ENCODE measurements around the gene KLF12. TPM values are rescaled to one million over a fixed set of nuclear protein-coding genes. Genes with fewer than 3 reads are reported as not detected.

KLF12 gene
- total RNA-seq, 2 donors from 2014 or later, result 28.8 to 33.0 TPM

DNA sequence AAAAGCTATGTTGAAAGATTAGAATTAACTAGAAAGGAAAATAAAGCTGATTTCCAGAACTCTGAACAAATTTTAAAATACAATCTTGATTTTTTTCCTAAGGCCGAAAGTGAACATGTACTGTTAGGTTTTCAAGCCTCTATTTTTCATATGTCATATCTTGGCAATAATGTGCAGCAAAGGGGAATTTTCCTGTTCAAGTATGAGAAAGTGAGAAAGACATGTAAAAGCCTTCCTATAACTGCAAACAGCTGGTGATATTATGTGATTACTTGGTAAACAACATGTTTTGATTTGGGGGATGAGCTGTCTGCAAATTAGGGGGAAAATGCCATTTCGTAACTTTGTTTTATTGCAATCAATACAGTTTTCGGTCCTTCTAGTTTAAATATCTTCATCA is 4.0 kb upstream of the KLF12 start:
- intact Hi-C loops (cut with DNase I), result loop anchor here in 1 of 2 donors (10.0 kb wide), 1 partner anchor 303 kb away; no protein-coding TSS in a partner anchor
- no peak for DNase-seq (ENCODE audit: low spot score)

- peak; percentile 84 for DNase-seq (ENCODE audit: low spot score)
- intact Hi-C loops (cut with DNase I), result loop anchor here in 1 of 2 donors (10.0 kb wide), 1 partner anchor 301 kb away; no protein-coding TSS in a partner anchor
These were observed 2.0 kb upstream of the KLF12 start for GRCh38 chr13:74136084-74136658.

DNA sequence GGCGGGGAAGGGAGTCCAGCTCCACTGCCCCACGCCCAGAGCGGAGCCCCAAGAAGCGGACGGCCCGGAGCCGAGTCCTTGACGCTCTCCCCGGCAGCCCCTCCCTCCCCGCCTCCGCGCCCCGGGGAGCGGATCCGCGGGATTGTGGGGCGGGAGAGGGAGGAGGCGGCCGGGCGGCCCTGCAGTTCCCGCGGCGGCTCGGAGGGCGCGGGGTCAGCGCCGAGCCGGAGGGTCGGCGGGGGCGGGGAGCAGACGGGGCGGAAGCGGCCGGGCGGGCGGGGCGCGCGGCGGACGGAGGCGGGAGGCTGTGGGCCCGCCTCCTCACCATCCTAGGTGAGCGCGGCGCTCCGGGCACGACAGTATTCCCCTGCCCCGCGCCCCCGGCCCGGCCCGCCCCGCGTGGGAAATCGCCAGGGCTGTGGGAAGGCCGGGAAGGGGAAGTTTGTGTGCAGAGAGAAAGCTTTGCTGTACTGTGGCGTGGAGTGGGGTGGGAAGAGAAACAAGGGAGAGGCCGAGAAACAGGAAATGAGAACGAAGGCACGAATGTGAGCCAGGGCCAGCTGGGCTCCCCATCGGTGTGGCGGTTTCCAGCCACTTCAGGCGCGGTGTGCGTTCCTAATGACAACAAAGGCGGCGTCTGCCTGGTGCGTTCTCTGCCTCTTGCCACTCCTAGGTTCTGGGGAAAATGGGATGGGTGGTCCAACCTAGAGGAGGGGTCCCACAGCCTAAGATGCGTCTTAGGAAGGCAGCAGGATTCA is 1.3 kb upstream of the KLF12 start:
- intact Hi-C loops (cut with DNase I), result loop anchor here in 1 of 2 donors (10.0 kb wide), 1 partner anchor 301 kb away; no protein-coding TSS in a partner anchor
- peak; percentile 89 for DNase-seq (ENCODE audit: low spot score)

GRCh38 chr13:74134777-74135325 is 647 bp upstream of the KLF12 start:
- intact Hi-C loops (cut with DNase I), result loop anchor here in 1 of 2 donors (10.0 kb wide), 1 partner anchor 300 kb away; no protein-coding TSS in a partner anchor
- peak; percentile 84 for DNase-seq (ENCODE audit: low spot score)

- intact Hi-C loops (cut with DNase I), result loop anchor here in 1 of 2 donors (10.0 kb wide), 1 partner anchor 299 kb away; no protein-coding TSS in a partner anchor
These were observed 475 bp downstream of the KLF12 start for GRCh38 chr13:74133657-74134201.

GRCh38 chr13:74132776-74133656 is 1.2 kb downstream of the KLF12 start:
- peak; percentile 81 for DNase-seq (ENCODE audit: low spot score)
- intact Hi-C loops (cut with DNase I), result loop anchor here in 1 of 2 donors (10.0 kb wide), 1 partner anchor 298 kb away; no protein-coding TSS in a partner anchor

More at GRCh38 chr13:74133657-74134201, 475 bp downstream of the KLF12 start:
- peak; percentile 94 for DNase-seq (ENCODE audit: low spot score)

DNA sequence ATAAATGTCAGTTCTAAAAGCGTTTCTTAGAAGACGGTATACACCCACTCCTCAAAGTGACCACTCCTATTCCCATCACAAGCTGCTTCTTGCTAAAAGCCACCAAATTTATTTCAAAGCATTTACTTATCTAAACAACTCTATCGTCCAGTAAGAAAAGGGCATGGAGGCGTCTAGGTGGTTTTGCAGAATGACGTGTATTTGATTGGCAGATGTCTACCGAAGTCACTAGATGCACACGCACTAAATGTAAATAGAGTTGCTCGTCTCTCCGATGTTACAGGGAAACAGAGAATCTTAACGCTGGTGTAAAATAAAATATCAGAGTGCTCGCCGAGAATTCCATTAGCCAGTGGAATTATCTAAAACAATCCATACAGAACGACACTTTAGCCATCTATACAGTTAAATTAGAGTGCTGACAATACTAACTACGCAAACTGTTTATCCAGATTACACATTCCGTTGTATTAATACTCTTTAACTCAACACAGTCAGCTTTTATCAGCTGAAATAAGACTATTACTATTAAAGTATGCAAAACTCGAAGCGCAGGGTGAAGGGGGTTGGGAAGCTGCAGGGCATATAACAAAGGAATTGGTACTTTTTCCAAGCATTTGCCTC is 1.9 kb downstream of the KLF12 start:
- DNase-seq (ENCODE audit: low spot score), result no peak

GRCh38 chr13:74131227-74131626 is 3.0 kb downstream of the KLF12 start:
- intact Hi-C loops (cut with DNase I), result loop anchor here in 1 of 2 donors (10.0 kb wide), 1 partner anchor 296 kb away; no protein-coding TSS in a partner anchor
- DNase-seq (ENCODE audit: low spot score), result no peak

More for the DNA sequence above, 1.9 kb downstream of the KLF12 start:
- intact Hi-C loops (cut with DNase I), result loop anchor here in 1 of 2 donors (10.0 kb wide), 1 partner anchor 297 kb away; no protein-coding TSS in a partner anchor

DNA sequence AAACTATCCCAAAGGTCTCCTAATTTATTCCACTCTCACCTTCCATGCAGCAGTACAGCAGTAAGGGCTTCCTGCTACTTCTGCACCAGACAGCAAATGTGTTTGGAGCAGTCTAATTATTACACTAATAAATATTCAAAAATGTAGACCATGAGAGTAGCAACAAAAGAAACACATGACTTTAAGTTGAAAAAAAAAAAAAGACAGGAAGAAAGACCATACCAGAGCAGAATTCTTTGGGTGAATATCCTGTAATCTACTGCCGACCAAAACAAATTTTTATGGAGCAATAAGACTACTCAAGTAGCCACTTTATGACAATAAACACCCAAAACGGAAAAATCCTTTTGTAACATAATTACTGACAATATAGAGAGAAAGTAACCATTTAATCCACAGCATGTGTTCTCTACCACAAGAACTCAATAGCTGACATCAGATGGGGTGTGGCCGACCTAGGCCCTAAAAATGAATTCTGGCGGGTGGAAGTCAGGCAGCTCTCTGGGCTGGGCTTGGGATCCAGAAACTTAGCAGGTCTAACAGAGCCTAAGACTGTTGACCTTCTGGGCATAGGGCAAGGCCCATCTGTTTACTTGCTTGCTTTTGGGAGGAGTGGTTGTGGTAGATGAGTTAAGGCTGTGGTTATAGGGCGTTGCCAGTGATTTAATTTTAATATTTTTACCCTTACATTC is 4.6 kb downstream of the KLF12 start:
- intact Hi-C loops (cut with DNase I), result loop anchor here in 1 of 2 donors (10.0 kb wide), 1 partner anchor 295 kb away; no protein-coding TSS in a partner anchor
- DNase-seq (ENCODE audit: low spot score), result no peak

- intact Hi-C loops (cut with DNase I), result no loop called here
- no peak for DNase-seq (ENCODE audit: low spot score)
These were observed 5.9 kb downstream of the KLF12 start for GRCh38 chr13:74128156-74128767.

- intact Hi-C loops (cut with DNase I), result no loop called here
- DNase-seq (ENCODE audit: low spot score), result no peak
These were observed 15.9 kb downstream of the KLF12 start for GRCh38 chr13:74118328-74118727.

- DNase-seq (ENCODE audit: low spot score), result no peak
- intact Hi-C loops (cut with DNase I), result no loop called here
These were observed 16.9 kb downstream of the KLF12 start for GRCh38 chr13:74117207-74117705.

DNA sequence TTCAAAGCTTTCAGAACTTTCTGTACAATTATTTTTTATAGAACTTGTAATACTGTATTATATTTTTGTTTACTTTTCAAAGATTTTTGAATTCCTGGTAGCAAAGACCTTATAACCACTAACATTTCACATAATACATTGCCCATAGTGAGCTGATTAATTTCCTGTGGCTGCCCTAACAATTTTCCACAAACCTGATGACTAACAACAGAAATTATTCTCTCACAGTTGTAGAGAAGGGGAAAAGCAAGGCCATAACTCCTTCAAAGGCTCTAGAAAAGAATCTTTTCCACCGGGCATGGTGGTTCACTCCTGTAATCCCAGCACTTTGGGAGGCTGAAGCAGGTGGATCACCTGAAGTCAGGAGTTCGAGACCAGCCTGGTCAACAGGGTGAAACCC is 19.1 kb downstream of the KLF12 start:
- intact Hi-C loops (cut with DNase I), result no loop called here
- DNase-seq (ENCODE audit: low spot score), result no peak

GRCh38 chr13:74114641-74115040 is 19.6 kb downstream of the KLF12 start:
- no peak for DNase-seq (ENCODE audit: low spot score)
- intact Hi-C loops (cut with DNase I), result no loop called here

GRCh38 chr13:74114202-74114601 is 20.0 kb downstream of the KLF12 start:
- intact Hi-C loops (cut with DNase I), result no loop called here
- DNase-seq (ENCODE audit: low spot score), result no peak

- intact Hi-C loops (cut with DNase I), result no loop called here
- no peak for DNase-seq (ENCODE audit: low spot score)
These were observed 22.0 kb downstream of the KLF12 start for GRCh38 chr13:74111901-74112824.

Measured in posterior vena cava (tissue), 2 donors.